Sigmoid colon (tissue), 7 donors: ENCODE results near the gene IL1RAPL2. TPM values are rescaled to one million over a fixed set of nuclear protein-coding genes. Genes with fewer than 3 reads are reported as not detected.

Experiments used
- DNase-seq: peaks from one replicate; pipeline ENCODE4 v3.0.0-alpha.2; 2019
- H3K27ac ChIP-seq, 4 donors: fragments of 200-600 bp; sonication (generic); one replicate each; pipeline ENCODE4 v1.5.1; 2016 to 2019; ENCODE audit warnings: mild to moderate bottlenecking in 1 of 4
- H3K27me3 ChIP-seq, 3 donors: fragments of 200-600 bp; sonication (generic); one replicate each; pipeline ENCODE4 v1.5.1; 2019; ENCODE audit warnings: mild to moderate bottlenecking in 1 of 3
- H3K36me3 ChIP-seq, 4 donors: fragments of 200-600 bp; sonication (generic); one replicate each; pipeline ENCODE4 v1.5.1; 2016 to 2019
- H3K4me1 ChIP-seq, 4 donors: fragments of 200-600 bp; sonication (generic); one replicate each; pipeline ENCODE4 v1.5.1; 2017 to 2019
- H3K4me3 ChIP-seq, 4 donors: fragments of 200-600 bp; sonication (generic); one replicate each; pipeline ENCODE4 v1.5.1; 2017 to 2019; ENCODE audit warnings: mild to moderate bottlenecking in 2 of 4, moderate library complexity in 1 of 4
- H3K9me3 ChIP-seq, 4 donors: fragments of 200-600 bp in 3 of 4; sonication (generic) in 3 of 4; one replicate each; pipeline versions ENCODE4 v1.5.1 to v1.6.1; 2013 to 2019
- EP300 ChIP-seq, 4 donors: sonication (generic); formaldehyde crosslinking; IDR thresholded peaks; one replicate each; pipeline ENCODE4 v1.6.1; 2017; ENCODE audit warnings: antibody characterized with exemption in 4 of 4
- POLR2A ChIP-seq, 2 donors: fragments of 450-650 bp; IDR thresholded peaks; one replicate each; pipeline ENCODE4 v1.6.1; 2016; ENCODE audit warnings: antibody characterized with exemption in 2 of 2, mild to moderate bottlenecking in 2 of 2, moderate library complexity in 2 of 2
- POLR2AphosphoS5 ChIP-seq, 4 donors: sonication (generic); formaldehyde crosslinking; IDR thresholded peaks; one replicate each; pipeline ENCODE4 v1.6.1; 2017; ENCODE audit warnings: antibody characterized with exemption in 4 of 4
- WGBS, 2 donors: extraction: QIAGEN DNeasy Blood & Tissue Kit; methylation state at CpG; one replicate each; pipeline ENCODE4 v1.1.7; 2013; 5-methylcytosine and 5-hydroxymethylcytosine counted together
- intact Hi-C: fragments of 100-400 bp; cut with DNase I; formaldehyde crosslinking; loops from one replicate; pipeline ENCODE4 v1.15.1; 2023
- polyA plus RNA-seq, 3 donors: library from polyadenylated mRNA; stranded (reverse); fragments of 200-250 nt; gene quantifications; one replicate each; pipeline ENCODE4 v1.2.3, GENCODE V29; 2013
- total RNA-seq, 4 donors: library from RNA; depleted of rRNA; stranded (reverse); fragments of >200 nt; gene quantifications; one replicate each; pipeline ENCODE4 v1.1.0, GENCODE V29; 2016
- TF ChIP-seq, protein P1 (sequence below), 4 experiments: fragments of 450-650 bp in 3 of 4; fragments of 200-600 bp in 1 of 4; IDR thresholded peaks; one replicate each; pipeline ENCODE4 v1.5.1; 2016 to 2019; ENCODE audit warnings: antibody characterized with exemption in 4 of 4, mild to moderate bottlenecking in 3 of 4, moderate library complexity in 2 of 4
- donor health status: healthy with polysubstance abuse.
- donor health status: Bipolar disorder and iron deficiency.
- donor health status: healthy.

The IL1RAPL2 gene
- total and polyA plus RNA-seq, 7 donors = 0.01 to 1.1 (median 0.79) TPM; not detected in 3

DNA sequence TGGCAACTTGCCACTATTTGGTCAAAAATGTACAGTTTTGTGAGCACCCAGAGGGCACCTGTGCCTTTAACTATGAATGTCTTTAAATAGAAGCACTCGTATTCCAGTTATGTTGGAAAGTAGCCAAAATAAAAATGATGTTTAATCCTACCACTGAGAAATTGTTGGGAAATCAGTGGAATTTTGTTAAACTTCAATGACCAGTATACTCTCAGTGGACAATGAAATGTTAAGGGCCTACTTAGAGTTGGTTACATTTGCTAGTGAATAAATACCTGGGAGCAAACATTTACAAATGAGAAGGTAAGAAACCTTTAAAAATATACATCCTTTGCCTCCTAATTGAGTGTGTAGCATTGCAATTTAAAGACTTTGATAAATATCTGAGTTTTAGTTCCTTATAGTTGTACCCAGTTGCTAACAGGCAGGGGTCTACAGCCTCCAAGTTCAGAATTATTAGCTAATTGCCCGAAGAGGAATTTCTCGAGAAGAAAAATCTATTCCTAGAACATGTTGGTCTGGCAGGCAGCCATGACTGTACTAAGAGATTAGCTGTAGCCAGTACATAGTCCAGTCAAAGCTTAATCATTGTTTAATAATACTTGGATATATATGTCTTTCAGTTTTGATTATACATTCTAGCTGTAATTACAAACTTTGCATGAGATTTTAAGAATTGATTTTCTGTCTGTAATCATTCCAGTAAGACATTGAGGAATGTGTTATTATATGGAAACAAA is 93.2 kb downstream of the IL1RAPL2 start:
- Histone ChIP-seq H3K4me1 (no peaks in the 10 kb centered on the region), H3K9me3 (no peaks in the 10 kb centered on the region), H3K36me3 (no peaks in the 10 kb centered on the region), H3K27ac (no peak overlapping the region), H3K27me3 (no peaks in the 10 kb centered on the region), H3K4me3 (no peak overlapping the region)
- DNase-seq = no peak
- WGBS, 2 donors = 45% methylated on average over 3 of the region's 3 CpGs
- intact Hi-C loops = no loop called here
- no peak for TF ChIP-seq POLR2A (IDR thresholded peaks at IDR 0.05)
- TF ChIP-seq, protein P1, sequence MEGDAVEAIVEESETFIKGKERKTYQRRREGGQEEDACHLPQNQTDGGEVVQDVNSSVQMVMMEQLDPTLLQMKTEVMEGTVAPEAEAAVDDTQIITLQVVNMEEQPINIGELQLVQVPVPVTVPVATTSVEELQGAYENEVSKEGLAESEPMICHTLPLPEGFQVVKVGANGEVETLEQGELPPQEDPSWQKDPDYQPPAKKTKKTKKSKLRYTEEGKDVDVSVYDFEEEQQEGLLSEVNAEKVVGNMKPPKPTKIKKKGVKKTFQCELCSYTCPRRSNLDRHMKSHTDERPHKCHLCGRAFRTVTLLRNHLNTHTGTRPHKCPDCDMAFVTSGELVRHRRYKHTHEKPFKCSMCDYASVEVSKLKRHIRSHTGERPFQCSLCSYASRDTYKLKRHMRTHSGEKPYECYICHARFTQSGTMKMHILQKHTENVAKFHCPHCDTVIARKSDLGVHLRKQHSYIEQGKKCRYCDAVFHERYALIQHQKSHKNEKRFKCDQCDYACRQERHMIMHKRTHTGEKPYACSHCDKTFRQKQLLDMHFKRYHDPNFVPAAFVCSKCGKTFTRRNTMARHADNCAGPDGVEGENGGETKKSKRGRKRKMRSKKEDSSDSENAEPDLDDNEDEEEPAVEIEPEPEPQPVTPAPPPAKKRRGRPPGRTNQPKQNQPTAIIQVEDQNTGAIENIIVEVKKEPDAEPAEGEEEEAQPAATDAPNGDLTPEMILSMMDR (IDR thresholded peaks at IDR 0.05) = no peak
- TF ChIP-seq POLR2AphosphoS5 (IDR thresholded peaks at IDR 0.05) = no peak
- no peak for TF ChIP-seq EP300 (IDR thresholded peaks at IDR 0.05)

DNA sequence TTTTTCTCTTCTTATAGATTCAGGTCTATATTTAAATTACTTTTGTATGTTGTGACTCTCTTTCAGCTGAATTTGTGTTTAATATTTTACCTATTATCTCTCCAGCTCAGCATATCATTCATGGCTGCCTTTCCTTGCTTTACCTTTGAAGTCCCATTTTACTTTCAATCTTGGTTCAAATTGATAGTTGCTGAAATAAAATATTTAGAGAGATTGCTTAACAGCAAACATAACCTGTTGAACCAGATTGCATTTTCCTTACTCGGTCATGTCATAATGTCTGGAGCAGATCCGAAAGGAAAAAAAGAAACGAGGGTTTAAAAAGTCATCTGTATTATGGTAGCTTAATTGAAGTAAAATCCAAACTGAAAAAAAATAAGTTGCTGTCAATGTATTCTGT is 94.1 kb downstream of the IL1RAPL2 start:
- Histone ChIP-seq H3K4me1 (no peaks in the 10 kb centered on the region), H3K27me3 (no peaks in the 10 kb centered on the region), H3K36me3 (no peaks in the 10 kb centered on the region), H3K4me3 (no peak overlapping the region), H3K27ac (no peak overlapping the region), H3K9me3 (no peaks in the 10 kb centered on the region)
- DNase-seq = no peak
- intact Hi-C loops = no loop called here
- TF ChIP-seq, protein P1 (IDR thresholded peaks at IDR 0.05) = no peak
- no peak for TF ChIP-seq EP300 (IDR thresholded peaks at IDR 0.05)
- no peak for TF ChIP-seq POLR2AphosphoS5 (IDR thresholded peaks at IDR 0.05)
- no peak for TF ChIP-seq POLR2A (IDR thresholded peaks at IDR 0.05)
- WGBS, 2 donors = 35 to 82% methylated on average over 3 of the region's 3 CpGs

DNA sequence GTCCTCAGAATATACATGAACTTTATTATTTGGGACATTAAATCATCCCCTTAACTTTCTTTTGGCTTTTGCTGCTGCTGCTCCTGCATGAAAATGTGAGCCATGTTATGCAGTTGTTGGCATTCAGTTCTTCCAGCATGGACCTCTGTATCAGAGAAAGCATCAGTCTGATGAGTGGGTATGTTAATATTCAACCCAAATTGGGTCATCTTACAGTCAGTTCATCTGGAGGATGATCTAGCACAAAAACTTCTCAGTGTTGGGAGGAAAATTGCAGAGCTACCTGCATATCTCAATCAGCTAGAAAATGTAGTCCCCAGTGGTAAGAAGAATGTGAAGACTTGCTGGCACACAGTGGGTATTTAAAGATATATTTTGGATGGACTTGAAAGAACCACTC is 96.7 kb downstream of the IL1RAPL2 start:
- TF ChIP-seq POLR2AphosphoS5 (IDR thresholded peaks at IDR 0.05) (no peak), POLR2A (IDR thresholded peaks at IDR 0.05) (no peak), EP300 (IDR thresholded peaks at IDR 0.05) (no peak)
- TF ChIP-seq, protein P1 (IDR thresholded peaks at IDR 0.05) = no peak

DNA sequence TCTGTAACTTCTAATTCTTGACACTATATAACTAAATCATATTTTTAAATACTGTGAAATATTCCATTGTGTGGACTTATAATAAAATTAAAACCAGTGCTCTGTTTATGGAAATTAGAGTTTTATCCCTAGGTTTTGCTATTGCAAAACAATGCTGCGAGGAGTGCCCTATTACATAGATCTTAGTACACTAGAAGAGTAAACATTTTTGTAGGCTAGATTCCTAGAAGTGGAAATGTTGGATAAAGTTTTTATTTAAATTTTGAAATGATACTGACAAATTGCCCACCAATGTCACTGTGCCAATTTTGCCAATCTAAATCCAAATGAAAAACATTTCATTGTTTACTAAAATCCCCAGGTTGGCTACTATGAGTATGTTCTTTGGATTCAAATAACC is 99.7 kb downstream of the IL1RAPL2 start:
- no peaks in the 10 kb centered on the region for H3K4me1 ChIP-seq

More for the DNA sequence above, 96.7 kb downstream of the IL1RAPL2 start:
- Histone ChIP-seq H3K27me3 (no peaks in the 10 kb centered on the region), H3K4me3 (no peak overlapping the region), H3K27ac (no peak overlapping the region), H3K36me3 (no peaks in the 10 kb centered on the region), H3K9me3 (no peaks in the 10 kb centered on the region), H3K4me1 (no peaks in the 10 kb centered on the region)
- intact Hi-C loops = no loop called here
- DNase-seq = no peak

More for the DNA sequence above, 99.7 kb downstream of the IL1RAPL2 start:
- H3K27me3 ChIP-seq = no peaks in the 10 kb centered on the region
- 58 to 77% methylated on average over 1 of the region's 1 CpG for WGBS, 2 donors
- H3K9me3 ChIP-seq = no peaks in the 10 kb centered on the region
- H3K36me3 ChIP-seq = no peaks in the 10 kb centered on the region
- TF ChIP-seq POLR2A (IDR thresholded peaks at IDR 0.05) = no peak
- TF ChIP-seq, protein P1 (IDR thresholded peaks at IDR 0.05) = no peak
- no peak for TF ChIP-seq POLR2AphosphoS5 (IDR thresholded peaks at IDR 0.05)
- H3K4me3 ChIP-seq = no peak overlapping the region
- DNase-seq = no peak
- H3K27ac ChIP-seq = no peak overlapping the region
- intact Hi-C loops = no loop called here
